Natural killer cell (primary cell): ENCODE results near the gene KCNA2. TPM values are rescaled to one million over a fixed set of nuclear protein-coding genes. Genes with fewer than 3 reads are reported as not detected.

Source experiments
- ATAC-seq, 3 donors: fragments of 150-1000 bp in 2 of 3; fragments of 200-7000 bp in 1 of 3; cut with Tn5 transposase; 1 replicate in 1 of 3; 2 replicates in 2 of 3; pipeline ENCODE4 v1.10.0; 2021; ENCODE audit warnings: mild to moderate bottlenecking in 2 of 3, moderate library complexity in 2 of 3
- DNase-seq, 2 donors: peaks; one replicate each; pipeline versions ENCODE4 v3.0.0 to v3.0.0-alpha.2; 2013 to 2021; ENCODE audit warnings: mixed read lengths in 1 of 2
- H3K27ac ChIP-seq: one replicate; pipeline ENCODE4 v1.5.1; 2013; ENCODE audit warnings: mild to moderate bottlenecking, low read length
- H3K27me3 ChIP-seq: one replicate; pipeline ENCODE4 v1.6.1; 2013; ENCODE audit warnings: low read length; ENCODE audit not compliant: control insufficient read depth, insufficient read depth
- H3K36me3 ChIP-seq: one replicate; pipeline ENCODE4 v1.6.1; 2013; ENCODE audit warnings: low read length; ENCODE audit not compliant: control insufficient read depth, insufficient read depth
- H3K4me1 ChIP-seq: one replicate; pipeline ENCODE4 v1.6.1; 2013; ENCODE audit warnings: low read length; ENCODE audit not compliant: control insufficient read depth, insufficient read depth
- H3K4me3 ChIP-seq: one replicate; pipeline ENCODE4 v1.5.1; 2013; ENCODE audit warnings: low read length
- H3K9me3 ChIP-seq: one replicate; pipeline ENCODE4 v1.6.1; 2013; ENCODE audit warnings: low read length; ENCODE audit not compliant: control insufficient read depth, insufficient read depth
- H3K27ac Mint-ChIP-seq, 2 donors: one replicate each; pipeline ENCODE4 v1.8.0; 2022; ENCODE audit warnings: mild to moderate bottlenecking in 2 of 2, mixed read lengths in 2 of 2, moderate library complexity in 1 of 2
- H3K27me3 Mint-ChIP-seq, 2 donors: one replicate each; pipeline ENCODE4 v1.8.0; 2022; ENCODE audit warnings: low read depth in 2 of 2, mixed read lengths in 2 of 2
- H3K36me3 Mint-ChIP-seq: one replicate; pipeline ENCODE4 v1.8.0; 2022; ENCODE audit warnings: mixed read lengths
- H3K4me1 Mint-ChIP-seq, 2 donors: one replicate each; pipeline ENCODE4 v1.8.0; 2022; ENCODE audit warnings: mixed read lengths in 2 of 2
- H3K4me3 Mint-ChIP-seq: one replicate; pipeline ENCODE4 v1.8.0; 2022; ENCODE audit warnings: mild to moderate bottlenecking, moderate library complexity, mixed read lengths
- H3K9me3 Mint-ChIP-seq, 2 donors: one replicate each; pipeline ENCODE4 v1.8.0; 2022; ENCODE audit warnings: mixed read lengths in 2 of 2
- WGBS: methylation state at CpG from one replicate; pipeline ENCODE4 v1.1.7; 2013; ENCODE audit warnings: missing lambda C conversion rate; ENCODE audit not compliant: insufficient coverage; 5-methylcytosine and 5-hydroxymethylcytosine counted together
- intact Hi-C: fragments of 100-400 bp; cut with micrococcal nuclease; formaldehyde crosslinking; loops from one replicate; pipeline ENCODE4 v1.14.2; 2022
- total RNA-seq, 4 donors: library from RNA; stranded (reverse); fragments of 120-200 nt in 1 of 4; gene quantifications; one replicate each; pipeline versions ENCODE4 v1.2.3 to v1.2.4, GENCODE V29; 2013 to 2022
- TF ChIP-seq, protein P1 (sequence below): fragments of 200-600 bp; IDR thresholded peaks from one replicate; pipeline ENCODE4 v1.8.0; 2022; ENCODE audit warnings: antibody characterized with exemption

Gene KCNA2
- total RNA-seq, 3 donors from 2014 or later (not counting 1 experiment from before 2014, with no cell fraction given) = 0.07 to 2.6 (median 0.26) TPM

GRCh38 chr1:110588991-110589390, 17.2 kb downstream of the KCNA2 start:
- no peak overlapping the region for H3K4me3 Mint-ChIP-seq
- DNase-seq (no peak), ATAC-seq (no peak)
- no peak overlapping the region for H3K27ac Mint-ChIP-seq
- H3K9me3 Mint-ChIP-seq = no peaks in the 10 kb centered on the region
- no peaks in the 10 kb centered on the region for H3K9me3 ChIP-seq
- no peaks in the 10 kb centered on the region for H3K36me3 Mint-ChIP-seq
- peaks cover 16 to 20% of the 10 kb centered on the region in 2 donors for H3K27me3 Mint-ChIP-seq
- no peak overlapping the region for H3K27ac ChIP-seq
- intact Hi-C loops = no loop called here
- peaks cover 0 to 7% of the 10 kb centered on the region in 2 donors for H3K4me1 Mint-ChIP-seq
- H3K4me1 ChIP-seq = no peaks in the 10 kb centered on the region
- no peaks in the 10 kb centered on the region for H3K27me3 ChIP-seq
- H3K4me3 ChIP-seq = no peak overlapping the region
- no CpG with 5 or more reads among the region's 3 CpGs for WGBS
- TF ChIP-seq, protein P1, sequence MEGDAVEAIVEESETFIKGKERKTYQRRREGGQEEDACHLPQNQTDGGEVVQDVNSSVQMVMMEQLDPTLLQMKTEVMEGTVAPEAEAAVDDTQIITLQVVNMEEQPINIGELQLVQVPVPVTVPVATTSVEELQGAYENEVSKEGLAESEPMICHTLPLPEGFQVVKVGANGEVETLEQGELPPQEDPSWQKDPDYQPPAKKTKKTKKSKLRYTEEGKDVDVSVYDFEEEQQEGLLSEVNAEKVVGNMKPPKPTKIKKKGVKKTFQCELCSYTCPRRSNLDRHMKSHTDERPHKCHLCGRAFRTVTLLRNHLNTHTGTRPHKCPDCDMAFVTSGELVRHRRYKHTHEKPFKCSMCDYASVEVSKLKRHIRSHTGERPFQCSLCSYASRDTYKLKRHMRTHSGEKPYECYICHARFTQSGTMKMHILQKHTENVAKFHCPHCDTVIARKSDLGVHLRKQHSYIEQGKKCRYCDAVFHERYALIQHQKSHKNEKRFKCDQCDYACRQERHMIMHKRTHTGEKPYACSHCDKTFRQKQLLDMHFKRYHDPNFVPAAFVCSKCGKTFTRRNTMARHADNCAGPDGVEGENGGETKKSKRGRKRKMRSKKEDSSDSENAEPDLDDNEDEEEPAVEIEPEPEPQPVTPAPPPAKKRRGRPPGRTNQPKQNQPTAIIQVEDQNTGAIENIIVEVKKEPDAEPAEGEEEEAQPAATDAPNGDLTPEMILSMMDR = no peak
- no peaks in the 10 kb centered on the region for H3K36me3 ChIP-seq

GRCh38 chr1:110588486-110588885, 17.7 kb downstream of the KCNA2 start:
- intact Hi-C loops = no loop called here
- Mint-ChIP-seq H3K4me1 (peaks cover 0 to 7% of the 10 kb centered on the region in 2 donors), H3K4me3 (no peak overlapping the region), H3K27ac (no peak overlapping the region), H3K9me3 (no peaks in the 10 kb centered on the region), H3K27me3 (peaks cover 16 to 20% of the 10 kb centered on the region in 2 donors), H3K36me3 (no peaks in the 10 kb centered on the region)
- ATAC-seq (no peak), DNase-seq (no peak)
- WGBS = 100% methylated on average over 1 of the region's 1 CpG
- Histone ChIP-seq H3K4me1 (no peaks in the 10 kb centered on the region), H3K9me3 (no peaks in the 10 kb centered on the region), H3K4me3 (no peak overlapping the region), H3K36me3 (no peaks in the 10 kb centered on the region), H3K27ac (no peak overlapping the region), H3K27me3 (no peaks in the 10 kb centered on the region)
- TF ChIP-seq, protein P1 = no peak

- Histone ChIP-seq H3K27me3 (no peaks in the 10 kb centered on the region), H3K9me3 (no peaks in the 10 kb centered on the region), H3K4me3 (no peak overlapping the region), H3K36me3 (no peaks in the 10 kb centered on the region), H3K4me1 (no peaks in the 10 kb centered on the region), H3K27ac (no peak overlapping the region)
- no peaks in the 10 kb centered on the region for H3K9me3 Mint-ChIP-seq
- H3K4me1 Mint-ChIP-seq = peaks cover 0 to 7% of the 10 kb centered on the region in 2 donors
- ATAC-seq (no peak), DNase-seq (no peak)
- intact Hi-C loops = no loop called here
- no peaks in the 10 kb centered on the region for H3K36me3 Mint-ChIP-seq
- H3K27me3 Mint-ChIP-seq = peaks cover 16 to 20% of the 10 kb centered on the region in 2 donors
- TF ChIP-seq, protein P1 = no peak
- H3K27ac Mint-ChIP-seq = no peak overlapping the region
- no peak overlapping the region for H3K4me3 Mint-ChIP-seq
- WGBS = 89% methylated on average over 4 of the region's 4 CpGs
These were observed 18.3 kb downstream of the KCNA2 start for GRCh38 chr1:110587906-110588305.

DNA sequence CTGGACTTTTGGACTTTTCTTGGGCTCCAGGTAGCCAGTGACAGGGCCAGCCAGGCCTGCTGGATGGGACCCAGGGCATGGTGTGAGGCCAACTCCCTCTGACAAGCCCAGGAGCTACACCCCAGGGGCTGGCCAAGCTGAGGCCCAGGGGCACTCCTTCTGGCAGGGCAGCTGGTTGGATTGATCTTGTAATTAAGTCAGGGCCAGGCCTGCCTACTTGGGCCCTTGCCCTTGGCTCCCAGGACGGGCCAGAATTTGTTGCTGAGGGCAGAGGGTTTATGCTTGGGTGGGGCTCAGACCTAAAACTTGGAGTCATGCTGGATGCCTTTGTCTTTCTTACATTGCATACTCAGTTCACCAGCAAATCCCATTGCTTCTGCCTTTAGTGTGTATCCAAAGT, 20.7 kb downstream of the KCNA2 start:
- ATAC-seq = no peak
- TF ChIP-seq, protein P1 = no peak
- Histone ChIP-seq H3K27ac (no peak overlapping the region), H3K4me1 (no peaks in the 10 kb centered on the region), H3K36me3 (no peaks in the 10 kb centered on the region), H3K4me3 (no peak overlapping the region), H3K9me3 (no peaks in the 10 kb centered on the region), H3K27me3 (no peaks in the 10 kb centered on the region)
- no peak for DNase-seq
- no peaks in the 10 kb centered on the region for H3K9me3 Mint-ChIP-seq
- no peak overlapping the region for H3K4me3 Mint-ChIP-seq
- H3K4me1 Mint-ChIP-seq = peaks cover 0 to 7% of the 10 kb centered on the region in 2 donors
- H3K27me3 Mint-ChIP-seq = peaks cover 15 to 32% of the 10 kb centered on the region in 2 donors
- no peaks in the 10 kb centered on the region for H3K36me3 Mint-ChIP-seq
- intact Hi-C loops = no loop called here
- WGBS = 78% methylated on average over 1 of the region's 1 CpG
- H3K27ac Mint-ChIP-seq = no peak overlapping the region
